Erythroblast (primary cell): ENCODE results near the gene DUSP10.

Experiments used
- DNase-seq, 2 experiments: peaks; one replicate each; lab custom pipeline; 2025; lab: John Stamatoyannopoulos, UW
- GATA1 ChIP-seq: IDR thresholded peaks from 2 replicates; pipeline ENCODE4 v1.6.1; 2011; ENCODE audit warnings: low read depth, mild to moderate bottlenecking, control low read depth, low read length, moderate library complexity
- POLR2A ChIP-seq: IDR thresholded peaks from 2 replicates; pipeline ENCODE4 v1.6.1; 2011; ENCODE audit warnings: mild to moderate bottlenecking, low read length

The DUSP10 gene

GRCh38 chr1:221719987-221720386 lies 21.9 kb downstream of the DUSP10 start:
- DNase-seq: no peak

DNA sequence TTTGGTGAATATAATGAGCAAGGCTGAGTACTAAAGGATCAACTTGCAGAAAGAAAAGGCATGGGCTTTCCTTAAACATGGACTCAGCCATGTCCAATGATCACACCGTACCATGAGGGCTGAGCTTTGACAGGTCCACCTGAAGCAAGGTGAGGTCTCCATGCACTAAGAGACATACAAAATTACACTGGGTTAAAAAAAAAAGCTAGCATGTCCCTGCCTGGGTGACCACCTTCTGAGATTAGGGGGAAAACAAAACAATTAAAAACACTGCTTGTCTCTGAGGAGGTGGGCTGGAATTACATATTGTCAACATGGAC lies 22.7 kb downstream of the DUSP10 start:
- TF ChIP-seq GATA1 (no peak), POLR2A (no peak)
- DNase-seq: no peak

More at GRCh38 chr1:221719987-221720386, 21.9 kb downstream of the DUSP10 start:
- TF ChIP-seq POLR2A (no peak), GATA1 (no peak)

- no peak for DNase-seq
- TF ChIP-seq POLR2A (no peak), GATA1 (no peak)
Measured at GRCh38 chr1:221718381-221719277, 23.3 kb downstream of the DUSP10 start.

DNA sequence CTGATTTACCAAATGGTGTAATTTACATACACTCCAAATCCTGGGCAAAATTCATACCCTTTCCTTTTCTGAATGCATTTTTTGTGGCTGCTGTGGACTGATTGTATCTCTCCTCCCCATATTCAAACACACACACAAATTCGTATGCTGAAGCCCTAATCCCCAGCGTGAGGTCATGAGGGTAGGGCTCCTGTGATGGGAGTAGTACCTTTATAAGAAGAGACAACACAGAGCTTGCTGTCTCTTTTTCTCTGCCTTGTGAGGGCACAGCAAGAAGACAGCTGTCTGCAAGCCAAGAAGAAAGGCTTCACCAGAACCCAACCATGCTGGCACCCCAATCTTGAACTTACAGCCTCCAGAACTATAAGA lies 24.4 kb downstream of the DUSP10 start:
- DNase-seq: no peak
- TF ChIP-seq GATA1 (no peak), POLR2A (no peak)

DNA sequence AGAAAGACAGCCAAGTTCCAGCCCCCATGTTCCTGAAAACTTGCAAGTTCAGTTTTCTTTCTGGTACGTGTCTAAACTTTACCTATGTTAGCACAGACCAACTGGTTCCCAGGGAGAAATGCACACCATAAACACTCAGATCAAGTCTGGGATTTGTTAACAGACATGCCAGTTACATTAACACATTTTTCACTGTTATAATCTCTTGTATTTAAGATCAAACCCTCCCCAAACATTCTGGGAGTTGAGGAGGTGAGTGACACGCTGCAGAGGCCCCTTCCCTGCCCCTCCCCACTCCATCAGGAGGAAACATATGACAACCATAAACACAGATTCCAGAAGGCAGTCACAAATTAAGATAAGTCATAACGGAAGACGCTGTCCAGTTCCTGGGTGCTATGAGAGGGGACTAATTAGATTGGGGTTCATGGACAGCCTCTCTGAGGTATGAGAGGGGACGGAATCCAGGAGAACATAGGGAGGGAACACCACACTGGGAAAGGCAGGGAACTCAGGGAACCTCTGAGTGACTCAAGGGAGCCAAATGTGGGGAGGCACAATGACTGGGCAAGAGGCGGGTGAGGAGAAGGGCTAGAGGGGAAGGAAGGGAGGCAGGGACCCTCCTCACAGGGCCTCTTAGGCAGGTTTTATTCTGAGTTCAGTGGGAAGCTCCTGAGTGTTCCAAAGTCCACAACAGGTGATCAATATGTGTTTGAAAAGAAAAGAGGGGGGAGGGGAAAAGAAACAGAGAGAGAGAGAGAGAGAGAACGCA lies 25.0 kb downstream of the DUSP10 start:
- TF ChIP-seq GATA1 (no peak), POLR2A (no peak)
- peak; percentile 23 to 59 for DNase-seq

GRCh38 chr1:221715321-221716169 lies 26.3 kb downstream of the DUSP10 start:
- DNase-seq: no peak
- no peak for TF ChIP-seq POLR2A
- no peak for TF ChIP-seq GATA1

DNA sequence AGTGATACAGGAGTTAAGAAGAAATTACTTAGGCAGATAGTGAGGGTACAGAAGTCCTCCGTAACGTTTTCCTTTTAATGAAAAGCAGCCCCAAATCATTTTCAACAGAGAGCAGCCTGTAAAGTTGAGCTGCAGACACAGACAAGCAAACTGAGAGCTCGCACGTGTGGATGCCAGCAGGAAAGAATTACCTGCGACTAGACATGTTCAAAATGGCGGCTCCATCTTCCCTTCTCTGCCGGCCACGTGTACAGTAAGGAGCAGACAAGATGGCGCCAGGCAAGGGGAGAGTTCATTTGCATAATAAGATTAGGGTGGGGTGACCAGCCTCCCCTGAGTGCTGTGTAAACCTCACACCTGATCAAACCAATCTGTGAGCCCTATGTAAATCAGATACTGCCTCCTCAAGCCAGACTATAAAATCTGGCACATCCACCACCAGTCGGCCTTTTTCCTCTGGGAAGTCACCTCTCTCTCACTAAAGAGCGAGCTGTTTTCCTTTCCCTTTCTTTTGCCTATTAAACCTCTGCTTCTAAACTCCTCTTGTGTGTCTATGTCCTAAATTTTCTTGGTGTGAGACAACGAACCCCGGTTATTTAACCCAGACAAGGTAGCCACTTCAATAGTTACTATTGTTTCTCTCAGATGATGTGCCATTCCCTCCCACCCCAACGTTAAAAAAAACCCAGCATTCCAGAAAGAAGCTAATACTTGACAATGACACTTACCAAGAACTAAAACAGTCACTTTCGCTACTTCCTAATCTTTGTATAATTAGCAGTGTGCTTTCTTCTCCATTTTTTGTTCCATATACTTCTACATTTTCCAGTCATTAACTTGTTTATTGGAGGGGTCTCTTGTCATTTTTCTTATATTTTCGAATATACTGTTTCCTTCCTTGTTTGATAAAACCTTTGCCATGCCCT lies 27.4 kb downstream of the DUSP10 start:
- no peak for DNase-seq
- TF ChIP-seq GATA1 (no peak), POLR2A (no peak)

- no peak for DNase-seq
- TF ChIP-seq POLR2A: no peak
- TF ChIP-seq GATA1: no peak
Measured at GRCh38 chr1:221712776-221713431, 29.0 kb downstream of the DUSP10 start.

- no peak for TF ChIP-seq GATA1
- TF ChIP-seq POLR2A: no peak
- DNase-seq: peak; percentile 5 to 19
Measured at GRCh38 chr1:221712198-221712684, 29.6 kb downstream of the DUSP10 start.

DNA sequence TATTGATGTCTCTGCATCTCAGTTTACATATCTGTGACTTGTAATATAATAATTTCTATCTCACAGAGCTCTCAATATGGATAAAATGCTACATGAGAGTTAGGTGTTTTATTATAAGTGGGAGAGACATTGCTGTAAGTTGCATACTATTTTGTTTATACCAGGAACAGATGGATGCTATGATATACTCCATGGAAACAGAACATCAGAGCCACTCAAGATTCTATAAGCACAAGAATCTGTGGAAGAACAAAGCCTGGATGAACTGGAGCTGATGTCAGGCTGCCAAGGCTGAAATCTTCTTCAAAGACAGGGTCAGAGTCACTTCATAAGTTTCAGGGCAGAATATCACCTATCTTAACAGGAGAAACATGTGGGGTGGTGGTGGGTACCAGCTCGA lies 30.2 kb downstream of the DUSP10 start:
- DNase-seq: no peak
- TF ChIP-seq GATA1 (no peak), POLR2A (no peak)

GRCh38 chr1:221711063-221711577 lies 30.8 kb downstream of the DUSP10 start:
- DNase-seq: no peak
- no peak for TF ChIP-seq POLR2A
- TF ChIP-seq GATA1: no peak

- TF ChIP-seq POLR2A: no peak
- no peak for TF ChIP-seq GATA1
- no peak for DNase-seq
Measured at GRCh38 chr1:221709854-221710253, 32.0 kb downstream of the DUSP10 start.
